ENCODE measurements around the gene ONECUT3.

- TF ChIP-seq ZNF274 (IDR thresholded peaks at IDR 0.05; ENCODE audit: insufficient read depth, insufficient read length), result no peak
- TF ChIP-seq CHD2 (IDR thresholded peaks at IDR 0.05; ENCODE audit: borderline replicate concordance, low read depth, low read length), result no peak
- no peak for TF ChIP-seq POLR2AphosphoS5 (IDR thresholded peaks at IDR 0.05; ENCODE audit: low read length)
- no peak for TF ChIP-seq SUZ12 (IDR thresholded peaks at IDR 0.05; ENCODE audit: unreplicated experiment)
- no peak for TF ChIP-seq RAD21 (IDR thresholded peaks at IDR 0.05; ENCODE audit: insufficient read depth, low read depth, low read length)
- no peak for TF ChIP-seq ATF2 (IDR thresholded peaks at IDR 0.05; ENCODE audit: low read length)
- no peak for TF ChIP-seq POLR2A (IDR thresholded peaks at IDR 0.05; ENCODE audit: low read depth, low read length)
- TF ChIP-seq STAT1 (conservative IDR thresholded peaks at IDR 0.05), result no peak
- no peak for TF ChIP-seq ZBTB33 (IDR thresholded peaks at IDR 0.05)
- no peak for TF ChIP-seq USF2 (IDR thresholded peaks at IDR 0.05; ENCODE audit: borderline replicate concordance, low read depth, low read length)
- no peak for TF ChIP-seq CTCF (IDR thresholded peaks at IDR 0.05 in 2 of 3, conservative IDR thresholded peaks at IDR 0.05 in 1 of 3; ENCODE audit: control insufficient read depth in 2 of 3, extremely low read depth in 1 of 3, insufficient read depth in 1 of 3, low read depth in 3 of 3, low read length in 3 of 3)
- no peak for TF ChIP-seq TAF1 (IDR thresholded peaks at IDR 0.05; ENCODE audit: borderline replicate concordance, low read depth, low read length)
- no peak for TF ChIP-seq USF1 (IDR thresholded peaks at IDR 0.05; ENCODE audit: borderline replicate concordance, extremely low read length, insufficient read depth, low read depth, low read length)
These were observed 13.2 kb upstream of the ONECUT3 start for GRCh38 chr19:1739960-1740629.
